Gastroesophageal sphincter (tissue), 3 donors: ENCODE data around the gene NEMP1.

Experiments
- EP300 ChIP-seq: sonication (generic); formaldehyde crosslinking; IDR thresholded peaks from one replicate; pipeline ENCODE4 v1.6.1; 2017; ENCODE audit warnings: antibody characterized with exemption, mild to moderate bottlenecking
- POLR2AphosphoS5 ChIP-seq: sonication (generic); formaldehyde crosslinking; IDR thresholded peaks from one replicate; pipeline ENCODE4 v1.6.1; 2017; ENCODE audit warnings: antibody characterized with exemption
- TF ChIP-seq, protein P1 (sequence below), 4 experiments: fragments of 200-600 bp in 2 of 4; fragments of 450-650 bp in 2 of 4; sonication (generic) in 1 of 4; IDR thresholded peaks; one replicate each; pipeline ENCODE4 v1.5.1; 2017 to 2019; ENCODE audit warnings: antibody characterized with exemption in 4 of 4, mild to moderate bottlenecking in 2 of 4, moderate library complexity in 2 of 4

DNA sequence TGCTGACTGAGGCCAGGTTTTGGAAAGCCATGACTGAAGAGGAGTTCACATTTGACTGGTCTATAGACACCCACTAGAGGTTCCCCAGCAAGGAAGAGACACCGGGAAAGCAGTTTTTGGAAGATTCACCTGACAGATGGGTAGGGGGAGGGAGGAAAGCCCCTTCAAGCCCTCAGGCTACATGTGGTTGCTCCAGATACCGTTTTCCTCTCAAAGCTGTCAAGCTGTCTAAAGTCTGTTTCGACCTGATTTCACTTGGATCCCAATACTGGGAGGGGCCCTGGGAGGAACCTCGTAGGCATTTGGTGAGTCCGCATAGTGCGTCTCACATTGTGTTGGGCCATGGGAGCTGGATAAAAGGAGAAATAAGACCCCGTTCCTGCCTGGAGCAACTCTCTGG lies 48.0 kb upstream of the NEMP1 start:
- TF ChIP-seq, protein P1, sequence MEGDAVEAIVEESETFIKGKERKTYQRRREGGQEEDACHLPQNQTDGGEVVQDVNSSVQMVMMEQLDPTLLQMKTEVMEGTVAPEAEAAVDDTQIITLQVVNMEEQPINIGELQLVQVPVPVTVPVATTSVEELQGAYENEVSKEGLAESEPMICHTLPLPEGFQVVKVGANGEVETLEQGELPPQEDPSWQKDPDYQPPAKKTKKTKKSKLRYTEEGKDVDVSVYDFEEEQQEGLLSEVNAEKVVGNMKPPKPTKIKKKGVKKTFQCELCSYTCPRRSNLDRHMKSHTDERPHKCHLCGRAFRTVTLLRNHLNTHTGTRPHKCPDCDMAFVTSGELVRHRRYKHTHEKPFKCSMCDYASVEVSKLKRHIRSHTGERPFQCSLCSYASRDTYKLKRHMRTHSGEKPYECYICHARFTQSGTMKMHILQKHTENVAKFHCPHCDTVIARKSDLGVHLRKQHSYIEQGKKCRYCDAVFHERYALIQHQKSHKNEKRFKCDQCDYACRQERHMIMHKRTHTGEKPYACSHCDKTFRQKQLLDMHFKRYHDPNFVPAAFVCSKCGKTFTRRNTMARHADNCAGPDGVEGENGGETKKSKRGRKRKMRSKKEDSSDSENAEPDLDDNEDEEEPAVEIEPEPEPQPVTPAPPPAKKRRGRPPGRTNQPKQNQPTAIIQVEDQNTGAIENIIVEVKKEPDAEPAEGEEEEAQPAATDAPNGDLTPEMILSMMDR (IDR thresholded peaks at IDR 0.05) = no peak
- no peak for TF ChIP-seq EP300
- TF ChIP-seq POLR2AphosphoS5 = no peak
